ENCODE measurements around the gene LIPJ.

The LIPJ gene

DNA sequence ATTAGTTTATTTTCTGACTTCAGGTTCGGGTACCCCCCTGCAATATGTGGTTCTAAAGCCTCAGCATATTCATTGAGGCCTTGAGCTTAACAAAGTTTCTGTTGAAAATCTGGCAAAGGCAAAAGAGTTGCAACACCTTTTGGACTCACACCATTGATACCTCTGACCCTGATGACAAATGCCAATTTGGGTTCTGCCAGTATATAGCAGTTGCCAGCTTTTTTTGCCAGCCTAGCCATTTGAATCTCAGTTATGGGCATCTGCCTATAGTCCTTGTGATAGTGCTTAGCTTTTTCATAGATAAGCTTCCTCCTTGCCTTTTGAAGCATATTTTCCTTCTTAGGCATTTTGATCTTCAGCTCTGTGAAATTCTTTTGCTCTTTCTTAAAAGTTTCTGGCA lies 31.9 kb downstream of the LIPJ start:
- Mint-ChIP-seq H3K27ac (no peak overlapping the region), H3K27me3 (ENCODE audit: low read depth) (peaks cover 5% of the 10 kb centered on the region), H3K4me3 (no peak overlapping the region), H3K36me3 (ENCODE audit: low read depth) (no peaks in the 10 kb centered on the region), H3K4me1 (ENCODE audit: low read depth) (no peaks in the 10 kb centered on the region), H3K9me3 (no peaks in the 10 kb centered on the region)
- no peak for DNase-seq (ENCODE audit: low spot score)

DNA sequence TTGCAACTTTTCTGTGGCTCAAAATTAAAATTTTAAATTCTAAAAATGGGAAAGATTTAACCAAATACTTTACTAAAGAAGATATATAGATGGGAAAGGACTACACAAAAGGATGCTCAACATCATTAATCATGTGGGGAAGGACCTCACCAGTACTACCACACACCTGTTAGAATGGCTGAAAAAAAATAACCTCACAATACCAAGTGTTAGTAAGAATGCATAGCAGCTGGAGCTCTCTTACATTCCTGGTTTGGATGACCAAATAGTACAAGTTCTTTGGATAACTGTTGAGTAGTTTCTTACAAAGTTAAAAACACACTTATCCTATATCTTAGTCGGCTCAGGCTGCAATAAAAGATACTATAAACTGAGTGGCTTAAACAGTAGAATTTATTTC lies 33.9 kb downstream of the LIPJ start:
- H3K27ac Mint-ChIP-seq: no peak overlapping the region
- no peaks in the 10 kb centered on the region for H3K9me3 Mint-ChIP-seq
- DNase-seq (ENCODE audit: low spot score): no peak

DNA sequence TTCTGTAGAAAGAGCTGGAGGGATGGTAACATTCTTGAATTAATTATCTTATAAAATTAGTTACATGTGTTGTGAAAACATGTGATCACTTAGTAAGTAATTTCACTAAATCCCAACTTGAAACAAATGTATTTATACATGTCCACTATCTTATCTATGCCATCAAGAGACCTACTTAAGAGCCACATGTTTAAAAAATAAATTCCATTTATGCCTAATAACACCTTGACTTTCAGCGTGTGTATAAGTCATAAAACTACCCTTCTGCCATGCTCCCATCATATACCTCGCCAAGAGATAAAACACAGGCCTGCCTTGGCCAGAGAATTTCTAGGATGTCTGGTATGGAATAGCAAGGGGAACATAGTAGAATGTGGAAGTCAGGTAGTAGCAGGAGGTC lies 37.3 kb downstream of the LIPJ start:
- no peak for DNase-seq (ENCODE audit: low spot score)
- Mint-ChIP-seq H3K27ac (no peak overlapping the region), H3K4me3 (no peak overlapping the region), H3K27me3 (ENCODE audit: low read depth) (peaks cover 10% of the 10 kb centered on the region), H3K4me1 (ENCODE audit: low read depth) (no peaks in the 10 kb centered on the region), H3K9me3 (no peaks in the 10 kb centered on the region), H3K36me3 (ENCODE audit: low read depth) (no peaks in the 10 kb centered on the region)

More for the DNA sequence above, 33.9 kb downstream of the LIPJ start:
- Mint-ChIP-seq H3K36me3 (ENCODE audit: low read depth) (no peaks in the 10 kb centered on the region), H3K4me1 (ENCODE audit: low read depth) (no peaks in the 10 kb centered on the region), H3K27me3 (ENCODE audit: low read depth) (peaks cover 8% of the 10 kb centered on the region), H3K4me3 (no peak overlapping the region)

DNA sequence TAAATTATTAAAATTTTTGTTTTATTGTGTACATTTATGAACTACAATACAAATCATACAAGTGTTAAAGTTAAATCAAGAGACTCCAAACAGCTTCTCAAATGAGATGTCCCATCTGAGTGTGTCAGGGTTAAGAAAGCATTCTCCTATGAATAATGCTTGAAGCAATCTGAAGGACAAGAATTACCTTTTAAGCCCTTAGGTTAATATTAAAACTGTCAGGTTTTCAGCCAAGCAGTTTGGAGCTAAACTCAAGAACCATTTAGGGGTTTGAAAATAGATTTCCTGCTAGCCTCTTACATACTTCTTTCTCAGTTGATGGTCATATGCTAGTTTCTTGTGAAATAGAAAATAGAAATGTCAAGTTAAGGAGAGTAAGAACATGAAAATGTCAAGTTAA lies 38.3 kb downstream of the LIPJ start:
- Mint-ChIP-seq H3K36me3 (ENCODE audit: low read depth) (no peaks in the 10 kb centered on the region), H3K9me3 (no peaks in the 10 kb centered on the region), H3K4me3 (no peak overlapping the region), H3K27me3 (ENCODE audit: low read depth) (peaks cover 10% of the 10 kb centered on the region), H3K27ac (no peak overlapping the region), H3K4me1 (ENCODE audit: low read depth) (no peaks in the 10 kb centered on the region)
- DNase-seq (ENCODE audit: low spot score): no peak

DNA sequence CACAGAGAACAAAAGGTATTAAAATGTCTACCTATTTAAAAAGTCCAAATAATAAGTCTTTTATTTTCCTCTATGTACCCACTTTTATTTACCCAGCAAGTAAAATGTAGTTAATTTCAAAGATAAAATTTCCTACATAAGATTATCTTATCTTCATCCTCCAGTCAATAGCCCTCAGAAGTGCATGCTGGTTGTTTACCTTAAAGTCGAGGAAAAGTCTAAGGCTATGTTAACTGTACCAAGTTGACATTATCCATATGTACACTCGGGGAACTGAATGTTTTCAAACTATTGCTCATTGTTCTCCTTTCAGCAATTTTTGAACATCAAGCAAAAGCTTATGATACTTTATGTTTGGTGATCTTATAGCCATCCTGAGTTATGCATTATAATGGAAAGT lies 53.6 kb downstream of the LIPJ start:
- Mint-ChIP-seq H3K4me3 (no peak overlapping the region), H3K27me3 (ENCODE audit: low read depth) (peaks cover 7% of the 10 kb centered on the region), H3K27ac (no peak overlapping the region), H3K4me1 (ENCODE audit: low read depth) (no peaks in the 10 kb centered on the region), H3K36me3 (ENCODE audit: low read depth) (no peaks in the 10 kb centered on the region), H3K9me3 (no peaks in the 10 kb centered on the region)
- no peak for DNase-seq (ENCODE audit: low spot score)

DNA sequence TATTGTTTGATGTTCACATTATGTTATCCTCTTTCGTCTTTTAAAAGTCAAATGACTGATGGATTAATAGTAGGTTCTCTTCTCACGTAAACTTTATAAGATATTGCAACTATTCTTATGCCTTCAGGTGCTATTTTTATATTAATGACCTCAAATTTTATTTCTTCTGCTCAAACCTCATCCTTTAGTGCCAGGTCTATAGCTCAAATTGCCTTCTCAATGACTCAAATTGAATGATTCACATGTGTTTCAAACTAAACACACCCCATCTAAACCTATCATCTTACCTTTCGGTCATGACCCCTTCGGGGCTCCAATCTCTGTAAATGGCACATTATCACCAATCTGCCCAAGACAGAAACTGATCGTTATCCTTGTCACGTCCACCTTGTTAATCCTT lies 55.6 kb downstream of the LIPJ start:
- no peaks in the 10 kb centered on the region for H3K4me1 Mint-ChIP-seq (ENCODE audit: low read depth)
- no peak overlapping the region for H3K4me3 Mint-ChIP-seq
- H3K27me3 Mint-ChIP-seq (ENCODE audit: low read depth): peaks cover 15% of the 10 kb centered on the region
- H3K27ac Mint-ChIP-seq: no peak overlapping the region
- no peaks in the 10 kb centered on the region for H3K9me3 Mint-ChIP-seq
- no peak for DNase-seq (ENCODE audit: low spot score)
- H3K36me3 Mint-ChIP-seq (ENCODE audit: low read depth): no peaks in the 10 kb centered on the region

DNA sequence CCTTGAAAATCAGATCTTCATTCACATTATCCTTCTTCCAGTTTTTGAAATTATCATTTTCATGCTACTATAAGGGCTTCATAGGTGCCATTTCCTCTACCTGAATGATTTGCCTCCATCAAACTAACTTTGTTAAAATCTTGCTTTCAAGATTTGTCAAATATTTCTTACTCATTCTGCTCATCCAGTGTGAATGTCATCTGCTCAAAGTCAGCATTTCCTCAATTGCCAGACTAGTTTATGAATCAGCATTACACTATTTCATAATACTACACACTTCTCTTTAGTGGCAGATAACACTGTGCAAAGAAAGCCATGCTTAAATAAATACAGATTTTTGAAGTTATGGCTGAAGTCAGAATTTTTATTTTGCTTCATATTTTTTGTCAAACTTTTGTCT lies 56.4 kb downstream of the LIPJ start:
- Mint-ChIP-seq H3K4me1 (ENCODE audit: low read depth) (no peaks in the 10 kb centered on the region), H3K4me3 (no peak overlapping the region), H3K36me3 (ENCODE audit: low read depth) (no peaks in the 10 kb centered on the region), H3K27ac (no peak overlapping the region), H3K27me3 (ENCODE audit: low read depth) (peaks cover 18% of the 10 kb centered on the region), H3K9me3 (no peaks in the 10 kb centered on the region)
- DNase-seq (ENCODE audit: low spot score): no peak

DNA sequence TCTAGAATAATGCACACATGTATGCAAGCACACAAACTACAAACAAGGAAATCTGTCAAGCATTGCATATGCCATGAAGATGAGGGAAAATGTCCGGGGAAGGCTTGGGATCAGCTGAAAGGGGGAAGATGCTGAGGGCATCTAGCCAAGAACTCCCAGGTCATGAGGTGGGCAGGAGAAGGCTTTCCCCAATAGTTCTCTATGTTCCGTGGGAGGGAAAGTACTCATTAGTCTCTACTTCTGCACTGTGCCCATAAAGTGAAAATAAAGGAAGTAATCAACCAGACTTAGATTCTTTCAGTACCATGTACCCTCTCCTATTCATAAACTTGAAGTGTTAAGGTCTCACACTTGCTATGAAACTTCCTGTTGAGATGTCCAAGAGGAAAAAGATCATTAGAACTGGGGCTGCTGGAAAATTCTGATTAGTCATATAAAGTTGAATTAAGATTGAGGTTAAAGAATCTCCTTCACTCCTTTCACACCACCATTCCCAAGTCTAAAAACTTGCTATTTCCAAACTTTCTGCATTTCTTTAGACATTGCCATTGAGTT lies 60.6 kb downstream of the LIPJ start:
- H3K4me1 Mint-ChIP-seq (ENCODE audit: low read depth): no peaks in the 10 kb centered on the region
- no peaks in the 10 kb centered on the region for H3K36me3 Mint-ChIP-seq (ENCODE audit: low read depth)
- H3K27me3 Mint-ChIP-seq (ENCODE audit: low read depth): peaks cover 31% of the 10 kb centered on the region
- H3K4me3 Mint-ChIP-seq: no peak overlapping the region
- no peak for DNase-seq (ENCODE audit: low spot score)
- H3K27ac Mint-ChIP-seq: no peak overlapping the region
- no peaks in the 10 kb centered on the region for H3K9me3 Mint-ChIP-seq

DNA sequence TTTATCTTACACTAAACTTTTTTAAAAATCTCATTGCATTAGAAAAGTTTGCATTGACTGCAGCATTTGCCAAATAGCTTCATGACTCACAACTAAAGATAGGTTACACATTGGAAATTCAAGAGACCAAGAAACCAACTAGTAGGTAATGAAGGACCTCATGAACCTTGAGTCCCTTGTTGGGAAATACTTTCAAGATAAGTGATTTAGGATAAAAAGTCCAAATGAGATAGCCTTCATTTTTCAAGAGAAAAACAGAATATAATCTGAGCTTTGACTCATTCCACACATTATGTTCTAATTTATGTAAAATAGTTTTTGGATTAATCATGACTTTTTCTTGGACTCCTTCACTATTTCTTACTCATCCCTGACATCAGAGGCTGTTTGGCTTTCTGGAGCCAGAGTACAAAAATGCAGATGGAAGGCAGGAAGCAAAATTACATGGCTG lies 64.6 kb downstream of the LIPJ start:
- no peaks in the 10 kb centered on the region for H3K4me1 Mint-ChIP-seq (ENCODE audit: low read depth)
- DNase-seq (ENCODE audit: low spot score): no peak
- H3K4me3 Mint-ChIP-seq: no peak overlapping the region
- no peaks in the 10 kb centered on the region for H3K9me3 Mint-ChIP-seq
- H3K27me3 Mint-ChIP-seq (ENCODE audit: low read depth): peaks cover 23% of the 10 kb centered on the region
- no peaks in the 10 kb centered on the region for H3K36me3 Mint-ChIP-seq (ENCODE audit: low read depth)
- H3K27ac Mint-ChIP-seq: no peak overlapping the region

DNA sequence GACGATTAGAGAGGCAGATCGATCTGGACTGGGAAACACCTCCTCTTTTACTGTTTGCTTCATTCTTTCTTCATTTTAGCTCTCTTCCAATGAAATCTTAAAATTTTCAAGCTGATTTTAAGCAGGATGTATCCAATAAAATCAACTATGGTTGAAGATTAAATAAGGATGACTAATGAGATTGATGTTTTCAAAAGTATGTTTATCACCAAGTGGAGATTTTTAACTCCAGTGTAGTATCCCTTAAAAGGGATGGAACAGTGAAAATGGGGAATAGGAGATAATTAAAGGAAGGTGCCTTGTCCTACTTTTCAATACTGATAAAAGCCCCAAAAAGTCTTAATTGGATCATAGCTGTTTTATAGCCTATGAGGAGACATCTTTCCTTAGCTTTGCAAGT lies 66.1 kb downstream of the LIPJ start:
- Mint-ChIP-seq H3K27me3 (ENCODE audit: low read depth) (peaks cover 18% of the 10 kb centered on the region), H3K4me1 (ENCODE audit: low read depth) (no peaks in the 10 kb centered on the region), H3K4me3 (no peak overlapping the region), H3K9me3 (no peaks in the 10 kb centered on the region), H3K27ac (no peak overlapping the region), H3K36me3 (ENCODE audit: low read depth) (no peaks in the 10 kb centered on the region)
- no peak for DNase-seq (ENCODE audit: low spot score)

All from T-helper 2 cell treated with Interferon-gamma antibody and Interleukin-4, amounts not matched to agents 5 μg/mL and 100 μg/mL, for 36 hours (primary cell).